Thyroid gland (tissue), 4 donors: Measurements from ENCODE around the gene LZTS3.

ENCODE experiments used
- POLR2A ChIP-seq, 2 donors: fragments of 450-650 bp; IDR thresholded peaks; one replicate each; pipeline ENCODE4 v1.6.1; 2017; ENCODE audit warnings: antibody characterized with exemption in 2 of 2, mild to moderate bottlenecking in 2 of 2, moderate library complexity in 1 of 2
- TF ChIP-seq, protein P1 (sequence below), 6 experiments: fragments of 200-600 bp in 3 of 6; fragments of 450-650 bp in 3 of 6; sonication (generic) in 3 of 6; IDR thresholded peaks; one replicate each; pipeline ENCODE4 v1.5.1; 2016 to 2019; ENCODE audit warnings: antibody characterized with exemption in 6 of 6, mild to moderate bottlenecking in 2 of 6, inconsistent platforms in 1 of 6, moderate library complexity in 1 of 6

DNA sequence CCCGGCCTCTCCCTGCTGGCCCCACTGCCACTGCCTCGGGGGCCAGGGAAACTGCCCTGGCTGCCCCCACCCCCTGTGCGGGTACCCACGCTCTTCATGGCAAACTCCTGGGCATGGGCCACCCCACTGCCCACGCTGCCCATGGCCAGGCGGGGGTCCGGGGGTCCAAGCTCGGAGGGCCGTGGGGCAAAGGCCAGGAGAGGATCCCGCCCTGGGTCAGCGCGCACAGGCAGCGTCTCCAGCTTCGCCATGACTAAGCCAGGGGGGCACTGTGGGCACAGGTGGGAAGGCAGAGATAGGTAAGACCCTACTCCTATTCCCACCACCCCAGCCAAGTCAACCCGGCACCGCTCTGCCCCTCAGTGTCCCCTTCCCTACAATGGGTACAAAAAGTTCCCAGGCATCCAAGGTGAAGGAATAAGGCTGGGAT lies 6.4 kb downstream of the LZTS3 start:
- TF ChIP-seq, protein P1, sequence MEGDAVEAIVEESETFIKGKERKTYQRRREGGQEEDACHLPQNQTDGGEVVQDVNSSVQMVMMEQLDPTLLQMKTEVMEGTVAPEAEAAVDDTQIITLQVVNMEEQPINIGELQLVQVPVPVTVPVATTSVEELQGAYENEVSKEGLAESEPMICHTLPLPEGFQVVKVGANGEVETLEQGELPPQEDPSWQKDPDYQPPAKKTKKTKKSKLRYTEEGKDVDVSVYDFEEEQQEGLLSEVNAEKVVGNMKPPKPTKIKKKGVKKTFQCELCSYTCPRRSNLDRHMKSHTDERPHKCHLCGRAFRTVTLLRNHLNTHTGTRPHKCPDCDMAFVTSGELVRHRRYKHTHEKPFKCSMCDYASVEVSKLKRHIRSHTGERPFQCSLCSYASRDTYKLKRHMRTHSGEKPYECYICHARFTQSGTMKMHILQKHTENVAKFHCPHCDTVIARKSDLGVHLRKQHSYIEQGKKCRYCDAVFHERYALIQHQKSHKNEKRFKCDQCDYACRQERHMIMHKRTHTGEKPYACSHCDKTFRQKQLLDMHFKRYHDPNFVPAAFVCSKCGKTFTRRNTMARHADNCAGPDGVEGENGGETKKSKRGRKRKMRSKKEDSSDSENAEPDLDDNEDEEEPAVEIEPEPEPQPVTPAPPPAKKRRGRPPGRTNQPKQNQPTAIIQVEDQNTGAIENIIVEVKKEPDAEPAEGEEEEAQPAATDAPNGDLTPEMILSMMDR (IDR thresholded peaks at IDR 0.05) = no peak
- TF ChIP-seq POLR2A (IDR thresholded peaks at IDR 0.05) = no peak
